ENCODE measurements around the gene AFF1. TPM values are rescaled to one million over a fixed set of nuclear protein-coding genes. Genes with fewer than 3 reads are reported as not detected.

The AFF1 gene
- total RNA-seq, 1 donor from 2014 or later: 77.8 TPM

DNA sequence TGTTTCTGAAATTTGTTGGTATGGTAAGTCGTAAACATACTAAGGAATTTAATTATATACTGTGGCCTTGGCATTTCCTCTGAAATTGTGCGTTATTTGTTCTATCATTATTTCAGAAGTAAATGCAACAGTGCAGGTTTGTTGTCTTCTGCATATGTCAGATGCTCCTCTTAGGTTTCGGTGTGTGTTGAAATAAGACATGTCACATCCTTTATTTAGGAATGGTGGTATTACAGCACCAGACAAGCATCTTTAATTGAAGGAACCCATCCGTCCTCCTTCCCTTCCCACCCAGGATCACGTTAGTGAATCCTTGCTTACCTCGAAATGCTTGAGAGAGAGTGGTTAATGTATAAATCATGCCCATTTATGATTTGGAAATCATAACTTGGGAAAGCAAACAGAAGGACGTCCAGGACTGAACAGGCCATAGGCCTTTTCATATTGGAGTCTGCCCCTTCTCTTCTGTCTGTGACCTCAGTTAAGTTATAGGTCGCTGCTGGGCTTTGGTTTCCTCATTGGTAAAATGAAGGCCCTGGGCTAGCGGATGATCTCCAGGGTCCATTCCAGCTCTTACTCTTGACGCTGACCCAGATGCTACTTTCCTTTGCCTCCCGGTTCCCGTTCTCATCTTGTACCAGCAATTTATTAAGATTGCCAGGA, 151.5 kb downstream of the AFF1 start:
- ATAC-seq (no peak), DNase-seq (no peak)
- intact Hi-C loops (cut with micrococcal nuclease): no loop called here

DNA sequence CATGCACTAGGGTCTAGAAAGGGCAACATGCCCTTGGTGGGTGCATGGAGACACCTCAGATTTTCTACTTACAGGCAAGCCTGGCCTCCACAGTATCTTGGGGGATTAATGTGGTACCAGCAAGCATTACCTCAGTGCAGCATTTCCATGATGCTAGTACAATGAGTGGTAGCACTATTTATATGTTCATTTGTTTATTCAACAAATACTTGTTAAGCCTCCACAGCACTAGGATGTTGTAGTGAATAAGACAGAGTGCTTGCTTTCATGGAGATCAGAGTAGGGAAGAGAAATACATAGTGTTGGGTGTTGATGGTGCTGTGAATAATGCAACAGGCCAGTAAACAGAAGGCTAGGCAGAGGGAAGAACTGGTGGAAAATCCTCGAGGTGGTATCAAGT, 152.2 kb downstream of the AFF1 start:
- intact Hi-C loops (cut with micrococcal nuclease): no loop called here
- ATAC-seq (no peak), DNase-seq (no peak)

DNA sequence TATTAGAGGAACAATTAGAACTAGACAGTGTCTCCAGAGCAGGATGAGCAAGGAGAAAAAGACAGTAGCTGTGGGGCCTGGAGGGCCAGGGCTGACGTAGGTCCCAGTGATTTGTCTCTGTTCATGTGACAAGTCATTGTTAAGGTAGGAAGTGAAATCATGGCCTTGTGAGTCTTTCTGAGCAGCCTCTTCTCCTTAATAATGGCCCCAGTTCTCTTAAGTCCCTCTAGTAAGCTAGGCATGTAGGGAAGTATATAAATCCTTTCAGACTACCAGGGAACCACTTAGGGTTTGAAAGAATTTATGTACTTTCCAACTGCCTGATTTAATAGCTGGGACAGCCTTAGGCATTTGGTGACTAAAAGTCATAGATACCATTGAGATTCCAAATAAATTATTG, 152.6 kb downstream of the AFF1 start:
- intact Hi-C loops (cut with micrococcal nuclease): no loop called here
- ATAC-seq (no peak), DNase-seq (no peak)

DNA sequence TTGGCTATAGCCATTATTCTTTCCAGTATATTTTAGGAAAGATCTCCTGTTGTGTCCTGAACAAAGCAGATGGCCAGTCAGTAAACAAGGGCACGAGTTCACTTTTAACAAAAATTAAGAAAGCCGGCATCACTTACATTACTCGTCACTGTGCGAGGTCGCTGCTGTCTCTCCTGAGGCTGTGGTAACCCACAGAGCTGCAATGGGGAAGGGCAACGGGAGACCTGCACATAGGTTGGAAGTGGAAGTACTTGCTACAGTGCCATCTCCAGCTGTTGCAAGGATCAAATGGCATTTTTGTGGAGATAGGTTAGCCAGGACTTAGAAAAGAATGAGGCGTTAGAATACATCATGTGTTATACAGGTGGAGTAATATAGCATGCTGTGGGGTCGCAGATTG, 153.4 kb downstream of the AFF1 start:
- DNase-seq: no peak
- ATAC-seq: no peak
- intact Hi-C loops (cut with micrococcal nuclease): no loop called here

DNA sequence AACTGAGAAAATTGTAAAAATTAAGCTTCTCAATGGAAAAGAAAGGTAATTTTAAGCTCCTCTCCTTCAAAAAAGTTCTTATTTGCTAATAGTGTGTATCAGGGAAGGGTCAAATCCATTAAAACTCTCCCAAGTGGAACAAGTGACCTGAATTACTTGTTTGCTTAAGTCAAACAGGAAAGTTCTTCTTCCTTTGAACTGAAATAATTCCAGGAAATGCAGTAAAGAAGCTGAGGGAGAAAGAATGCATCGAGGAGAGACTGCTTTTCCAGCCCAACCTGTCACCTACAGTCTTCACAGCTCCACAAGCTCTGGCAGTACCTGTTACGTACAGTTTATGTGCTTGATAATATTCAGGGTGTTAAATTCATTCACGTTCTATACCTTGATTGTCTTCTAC, 154.6 kb downstream of the AFF1 start:
- intact Hi-C loops (cut with micrococcal nuclease): no loop called here
- ATAC-seq (no peak), DNase-seq (no peak)

DNA sequence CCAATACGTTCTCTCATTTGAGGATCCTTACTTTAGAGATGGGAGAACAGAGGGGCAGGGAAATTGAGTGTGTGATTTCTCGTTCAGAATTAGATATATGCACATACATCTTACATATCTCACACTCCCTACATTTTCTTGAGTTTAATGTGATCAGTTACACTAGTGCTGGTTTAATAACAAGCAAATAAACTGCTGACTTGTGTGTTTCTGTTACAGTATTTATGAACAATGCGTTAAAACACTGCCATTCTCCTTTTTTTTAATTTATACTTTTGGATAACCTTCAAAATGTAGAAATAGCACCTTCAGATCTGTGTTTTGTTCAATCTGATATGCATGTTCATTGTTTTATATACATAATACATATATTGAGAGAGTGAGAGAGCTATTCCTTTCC, 155.5 kb downstream of the AFF1 start:
- ATAC-seq: no peak
- intact Hi-C loops (cut with micrococcal nuclease): loop anchor here (5.0 kb wide), 2 partner anchors 83 to 158 kb away; no protein-coding TSS in a partner anchor

DNA sequence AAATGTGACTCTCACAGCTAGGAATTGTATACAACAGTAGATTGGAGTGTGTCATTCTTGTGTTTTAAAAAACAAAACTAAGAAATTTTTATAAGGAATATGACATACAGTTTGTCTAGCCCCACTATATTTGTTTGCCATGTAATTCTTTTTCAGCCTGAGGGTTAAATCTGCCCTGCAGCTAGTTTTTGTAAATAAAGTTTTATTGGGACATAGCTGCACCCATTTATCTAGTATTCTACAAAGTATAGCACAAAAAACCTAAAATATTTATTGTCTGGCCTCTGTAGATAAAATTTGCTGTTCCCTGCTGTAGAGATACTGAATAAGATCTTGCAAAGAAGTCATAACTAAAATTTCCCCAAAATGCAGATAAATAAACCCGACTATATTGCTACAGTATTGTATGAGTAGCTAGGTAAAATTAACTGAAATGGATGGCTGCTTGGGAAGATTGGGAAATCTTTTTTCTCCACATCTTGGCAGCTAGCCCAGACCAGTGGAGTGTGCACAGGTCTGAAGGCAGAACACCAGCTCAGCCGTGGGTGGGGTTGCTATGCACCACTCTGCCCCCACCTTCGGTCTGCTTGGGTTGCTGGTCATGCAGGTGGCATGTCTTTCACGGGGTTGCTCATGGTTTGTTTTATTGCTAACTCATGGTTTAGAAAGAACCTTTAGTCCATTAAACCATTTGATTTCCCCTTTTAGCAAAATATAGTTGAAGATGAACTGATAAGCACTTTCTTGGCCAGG, 157.8 kb downstream of the AFF1 start:
- DNase-seq (peak; percentile 63), ATAC-seq (peak; percentile 84)
- intact Hi-C loops (cut with micrococcal nuclease): loop anchor here (5.0 kb wide), 2 partner anchors 85 to 160 kb away; no protein-coding TSS in a partner anchor

More for the DNA sequence above, 155.5 kb downstream of the AFF1 start:
- DNase-seq: no peak

DNA sequence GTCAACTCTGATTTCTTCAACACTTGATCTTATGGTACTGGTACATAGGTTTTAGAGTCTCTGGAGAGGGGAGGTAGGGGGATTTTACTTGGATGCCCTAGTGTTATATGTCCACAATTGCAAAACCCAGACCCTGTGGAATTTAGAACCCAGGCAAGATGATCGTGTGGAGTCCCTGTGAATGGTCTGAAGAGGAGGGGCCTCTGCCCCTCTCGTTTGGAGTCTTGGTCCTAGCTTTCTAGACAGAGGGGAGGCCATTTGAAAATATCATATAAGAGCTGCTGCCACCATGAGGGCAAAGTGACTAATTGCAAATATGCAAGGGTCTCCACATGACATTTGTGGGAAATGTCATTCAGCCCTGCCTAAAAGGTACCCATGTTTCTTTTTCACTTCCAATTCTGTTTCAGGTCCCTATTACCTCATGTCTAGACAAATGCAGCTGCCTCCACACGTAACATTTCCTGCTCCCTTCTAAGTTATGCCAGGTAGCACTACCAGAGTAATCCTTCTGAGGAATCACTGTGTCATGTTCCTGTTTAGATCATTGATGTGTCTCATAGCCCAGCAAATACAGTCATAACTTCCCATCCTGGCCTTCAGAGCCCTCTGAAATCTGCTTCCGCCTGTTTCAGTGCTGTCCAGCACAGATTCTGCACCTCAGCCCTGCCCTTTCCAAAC, 158.8 kb downstream of the AFF1 start:
- DNase-seq: no peak
- peak; percentile 78 for ATAC-seq
- intact Hi-C loops (cut with micrococcal nuclease): loop anchor here (5.0 kb wide), 2 partner anchors 86 to 161 kb away; no protein-coding TSS in a partner anchor

DNA sequence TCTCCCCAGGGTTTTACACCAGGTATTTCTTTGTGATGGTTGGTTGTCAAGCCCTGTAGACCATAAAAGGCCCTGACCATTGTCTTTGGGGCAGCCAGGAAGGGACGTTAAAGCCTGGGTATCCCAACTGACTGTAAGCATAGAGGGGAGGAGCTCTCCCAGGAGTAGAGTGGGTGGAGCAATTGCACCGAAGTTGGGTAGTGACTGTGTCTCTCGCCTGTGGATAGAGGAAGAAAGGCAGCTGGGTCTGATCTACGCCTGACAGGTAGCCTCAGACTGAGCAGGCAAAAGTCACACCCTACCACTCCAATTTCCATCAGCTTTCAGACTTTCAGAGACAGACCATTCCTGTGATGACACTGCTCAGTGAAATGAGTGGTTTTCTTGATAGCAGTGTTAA, 162.3 kb downstream of the AFF1 start:
- ATAC-seq (peak; percentile 14), DNase-seq (no peak)
- intact Hi-C loops (cut with micrococcal nuclease): no loop called here

DNA sequence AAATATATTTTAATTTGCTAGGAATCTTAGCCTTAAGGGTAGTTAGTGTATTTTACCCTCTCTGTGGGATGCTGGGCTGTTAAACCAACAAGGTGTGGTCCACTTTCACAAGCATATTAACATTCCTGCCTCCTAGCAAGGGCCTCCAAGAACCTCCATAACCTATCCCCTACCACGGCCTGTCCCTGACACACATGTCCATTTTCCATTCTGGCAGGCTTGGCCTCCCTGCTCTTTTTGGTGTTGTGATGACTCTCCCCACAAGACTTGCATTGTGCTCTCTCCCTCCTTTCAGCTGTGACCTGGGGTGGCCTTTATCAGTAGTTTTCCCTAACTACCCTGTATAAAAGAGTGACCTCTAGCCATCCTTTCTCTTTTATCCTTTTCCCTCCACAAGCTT, 165.4 kb downstream of the AFF1 start:
- intact Hi-C loops (cut with micrococcal nuclease): no loop called here
- ATAC-seq (peak; percentile 13), DNase-seq (no peak)

DNA sequence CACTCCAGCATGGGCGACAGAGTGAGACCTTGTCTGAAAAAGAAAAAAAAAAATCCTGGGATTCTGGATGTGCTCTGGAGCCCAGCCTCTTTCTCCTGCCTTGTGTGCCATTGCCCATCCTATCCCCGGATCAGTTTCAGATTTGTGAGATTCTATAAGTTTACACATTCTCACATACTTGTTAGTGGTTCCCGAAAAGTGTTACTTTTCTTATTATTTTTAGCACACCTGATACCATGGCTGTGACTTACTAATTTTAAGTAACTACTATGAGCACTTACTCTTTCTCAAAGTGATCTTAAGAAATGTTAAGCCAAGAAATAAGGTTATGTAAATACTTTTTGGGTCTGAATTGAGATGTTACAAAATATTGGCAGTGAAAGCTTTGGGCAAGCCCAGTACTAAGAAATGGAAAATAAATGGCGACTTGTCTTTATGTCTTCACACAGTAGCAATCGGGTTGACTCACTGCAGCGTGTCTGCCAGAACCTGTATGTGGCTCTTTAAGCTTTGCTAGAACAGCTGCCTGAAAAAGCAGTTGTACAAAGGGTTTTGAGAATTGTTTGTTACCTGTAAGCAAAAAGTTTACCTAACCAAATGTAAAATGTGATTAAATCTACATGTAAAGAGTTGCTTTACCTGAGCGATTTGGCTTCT, 166.9 kb downstream of the AFF1 start:
- intact Hi-C loops (cut with micrococcal nuclease): no loop called here
- DNase-seq: no peak
- ATAC-seq: no peak

DNA sequence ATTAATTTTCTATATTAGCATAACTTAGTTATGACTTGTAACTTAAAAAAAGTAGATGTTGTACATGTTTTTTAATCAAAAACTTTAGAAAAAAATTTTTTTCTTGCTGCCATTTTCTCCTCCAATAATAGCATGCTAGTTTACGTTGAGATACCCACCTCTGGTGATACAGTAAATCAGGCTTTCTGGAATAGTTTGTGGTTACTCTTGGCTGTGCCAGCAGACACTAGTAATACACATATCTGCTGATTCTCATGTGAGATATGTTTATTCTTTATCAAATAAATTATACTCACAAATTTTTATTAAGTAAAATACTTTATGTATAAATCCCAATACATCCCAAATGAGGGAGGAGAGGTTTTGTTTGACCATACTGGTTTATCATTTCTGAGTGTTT, 168.3 kb downstream of the AFF1 start:
- intact Hi-C loops (cut with micrococcal nuclease): no loop called here
- ATAC-seq (no peak), DNase-seq (no peak)

DNA sequence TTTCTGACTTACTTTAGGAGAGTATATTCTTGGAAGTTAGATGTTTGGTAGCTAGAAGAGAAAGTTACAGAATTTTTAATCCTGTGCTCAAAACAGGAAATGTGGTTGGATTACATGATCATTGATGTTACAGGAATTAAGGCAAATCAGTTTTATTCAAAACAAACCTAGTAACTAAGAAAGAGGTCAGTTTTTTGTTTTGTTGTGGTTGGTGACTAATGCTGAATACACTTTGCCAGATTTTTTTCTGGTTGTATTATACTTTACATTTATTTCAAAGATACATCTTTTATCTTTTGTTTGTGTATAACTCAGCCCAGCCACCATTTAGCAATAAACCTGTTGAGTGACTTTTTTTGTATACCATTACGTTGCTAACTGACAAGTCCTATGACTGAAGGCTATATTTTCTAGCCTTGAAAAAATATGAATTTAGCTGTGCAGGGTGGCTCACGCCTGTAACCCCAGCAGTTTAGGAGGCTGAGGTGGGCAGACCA, 168.9 kb downstream of the AFF1 start:
- intact Hi-C loops (cut with micrococcal nuclease): no loop called here
- ATAC-seq (no peak), DNase-seq (no peak)

DNA sequence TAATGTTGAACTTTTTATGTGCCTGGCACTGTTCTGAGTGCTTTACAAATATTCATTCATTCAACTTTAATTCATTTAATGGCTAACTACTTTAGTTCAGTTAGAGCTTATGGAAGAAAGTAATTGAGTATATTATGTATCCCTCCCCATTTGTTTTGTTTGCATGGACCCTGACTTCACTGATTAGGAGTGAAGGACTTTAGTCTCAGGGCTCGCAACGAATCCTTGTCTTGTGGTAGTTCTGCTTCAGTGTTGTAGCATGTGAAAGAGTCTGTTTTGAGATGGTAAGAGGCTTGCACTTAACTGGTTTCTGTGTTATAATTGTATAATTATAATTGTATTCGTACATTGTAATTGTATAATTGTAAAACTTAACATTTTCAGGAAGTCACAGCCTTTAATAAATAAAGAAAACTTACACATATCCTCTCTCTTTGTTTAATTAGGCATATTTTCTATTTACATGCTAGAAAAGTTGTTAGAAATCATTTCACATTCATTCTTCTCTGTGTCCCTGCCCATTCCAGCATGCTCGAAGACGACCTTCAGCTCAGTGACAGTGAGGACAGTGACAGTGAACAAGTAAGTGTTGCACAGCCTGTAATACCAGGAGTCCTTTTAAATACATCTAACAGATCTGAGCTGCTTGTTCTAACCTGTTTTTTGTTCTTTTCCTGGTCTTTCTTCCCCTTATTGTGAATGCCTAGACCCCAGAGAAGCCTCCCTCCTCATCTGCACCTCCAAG, 170.5 kb downstream of the AFF1 start:
- intact Hi-C loops (cut with micrococcal nuclease): no loop called here
- no peak for DNase-seq
- ATAC-seq: peak; percentile 38

DNA sequence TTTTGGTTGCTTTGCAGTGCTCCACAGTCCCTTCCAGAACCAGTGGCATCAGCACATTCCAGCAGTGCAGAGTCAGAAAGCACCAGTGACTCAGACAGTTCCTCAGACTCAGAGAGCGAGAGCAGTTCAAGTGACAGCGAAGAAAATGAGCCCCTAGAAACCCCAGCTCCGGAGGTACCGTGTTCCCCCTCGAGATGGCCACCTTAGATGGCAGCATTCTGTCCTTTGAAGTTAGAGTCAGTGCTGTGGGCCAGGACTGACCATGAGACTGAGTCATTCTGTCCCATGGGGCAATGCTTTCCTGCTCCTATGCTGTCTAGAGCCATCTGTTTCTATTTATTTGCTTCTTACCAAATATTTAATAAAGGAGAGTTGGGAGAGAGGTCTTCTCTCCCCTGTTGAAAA, 173.3 kb downstream of the AFF1 start:
- DNase-seq (no peak), ATAC-seq (peak; percentile 89)

DNA sequence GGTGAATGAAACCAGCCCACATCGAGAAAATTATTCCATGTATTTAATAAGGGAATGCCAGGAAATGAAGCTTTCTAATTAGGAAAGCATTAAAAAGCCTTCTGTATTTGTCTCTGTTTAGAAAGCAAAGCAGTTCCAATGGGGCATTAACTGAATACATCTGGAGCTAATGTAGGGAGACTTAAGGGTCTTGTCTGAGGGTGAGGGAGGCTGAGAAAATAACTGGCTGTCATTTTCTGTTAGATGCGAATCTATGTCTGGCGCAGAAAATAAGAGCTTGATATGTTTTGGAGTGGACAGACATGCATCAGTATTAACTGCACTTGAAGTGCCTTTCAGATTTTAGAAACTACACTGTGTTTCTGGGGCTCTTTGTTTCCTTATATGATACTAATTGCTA, 174.3 kb downstream of the AFF1 start:
- no peak for ATAC-seq
- intact Hi-C loops (cut with micrococcal nuclease): no loop called here

More for the DNA sequence above, 173.3 kb downstream of the AFF1 start:
- intact Hi-C loops (cut with micrococcal nuclease): no loop called here

DNA sequence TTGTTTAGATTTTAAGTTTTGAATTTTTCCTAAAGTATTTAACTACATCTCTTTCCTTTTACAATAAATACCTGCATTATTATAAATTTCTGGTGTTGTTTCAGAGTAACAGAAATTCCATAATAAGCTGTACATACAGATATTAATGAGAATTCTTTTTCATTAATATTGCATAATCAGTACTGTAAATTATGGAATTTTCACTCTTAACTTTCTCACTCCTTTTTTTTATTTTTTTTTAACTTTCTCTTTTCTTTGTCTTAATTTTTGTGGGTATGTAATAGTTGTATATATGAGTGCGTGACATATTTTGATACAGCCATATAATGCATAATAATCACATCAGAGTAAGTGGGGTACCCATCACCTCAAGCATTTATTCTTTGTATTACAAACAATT, 175.1 kb downstream of the AFF1 start:
- ATAC-seq (no peak), DNase-seq (no peak)
- intact Hi-C loops (cut with micrococcal nuclease): no loop called here

More for the DNA sequence above, 174.3 kb downstream of the AFF1 start:
- DNase-seq: no peak

DNA sequence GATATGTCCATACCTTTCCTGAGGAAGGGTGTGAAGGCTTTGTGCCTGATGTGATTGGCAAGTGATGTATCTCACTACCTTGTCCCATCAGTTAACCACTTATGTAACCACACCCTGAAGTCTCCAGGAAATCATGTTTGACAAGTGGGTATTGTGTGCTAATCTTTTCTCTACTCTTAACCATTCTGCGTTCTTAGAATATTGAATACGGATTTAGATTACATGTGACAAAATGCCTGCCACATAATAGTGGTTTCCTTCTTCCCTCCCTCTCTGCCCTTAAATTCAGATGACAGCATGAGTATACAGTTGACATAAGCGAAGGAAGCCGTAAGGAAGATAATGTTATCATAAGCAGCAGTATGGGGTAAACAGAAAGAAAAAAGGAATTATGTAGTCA, 177.3 kb downstream of the AFF1 start:
- intact Hi-C loops (cut with micrococcal nuclease): no loop called here
- no peak for ATAC-seq
- no peak for DNase-seq

Measured in left ventricle myocardium superior (tissue), 1 donor.